ENCODE data around the gene SLC15A4.

DNA sequence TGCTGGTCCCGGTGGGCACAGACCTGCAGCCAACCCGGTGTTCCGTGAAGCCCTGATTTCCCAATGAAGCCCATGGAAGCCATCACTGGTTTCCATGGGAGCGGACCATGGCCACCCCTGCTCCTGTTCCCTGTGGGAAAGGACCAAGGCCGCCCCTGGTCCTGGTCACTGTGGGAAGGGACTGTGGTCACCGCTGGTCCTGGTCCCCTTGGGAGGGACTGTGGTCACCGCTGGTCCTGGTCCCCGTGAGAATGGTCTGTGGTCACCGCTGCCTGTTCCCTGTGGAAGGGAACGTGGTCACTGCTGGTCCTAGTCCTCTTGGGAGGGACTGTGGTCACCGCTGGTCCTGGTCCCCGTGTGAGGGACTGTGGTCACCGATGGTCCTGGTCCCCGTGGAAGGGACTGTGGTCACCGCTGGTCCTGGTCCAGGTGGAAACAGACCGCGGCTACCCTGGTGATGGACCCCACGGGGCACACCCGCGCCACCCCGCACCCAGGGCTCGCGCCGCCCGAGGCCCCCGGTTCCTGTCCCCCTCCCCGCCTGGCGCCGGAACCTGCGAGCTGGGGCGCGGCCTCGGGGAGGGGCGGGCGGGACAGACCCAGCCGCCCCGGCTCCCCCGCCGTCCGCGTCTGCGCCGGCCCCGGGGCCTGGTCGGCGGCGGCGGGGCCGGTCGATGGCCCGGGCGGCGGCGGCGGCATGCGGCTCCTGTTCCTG lies 29.3 kb upstream of the SLC15A4 start, which contains the start of gene GLT1D1:
- TF ChIP-seq, protein P1, sequence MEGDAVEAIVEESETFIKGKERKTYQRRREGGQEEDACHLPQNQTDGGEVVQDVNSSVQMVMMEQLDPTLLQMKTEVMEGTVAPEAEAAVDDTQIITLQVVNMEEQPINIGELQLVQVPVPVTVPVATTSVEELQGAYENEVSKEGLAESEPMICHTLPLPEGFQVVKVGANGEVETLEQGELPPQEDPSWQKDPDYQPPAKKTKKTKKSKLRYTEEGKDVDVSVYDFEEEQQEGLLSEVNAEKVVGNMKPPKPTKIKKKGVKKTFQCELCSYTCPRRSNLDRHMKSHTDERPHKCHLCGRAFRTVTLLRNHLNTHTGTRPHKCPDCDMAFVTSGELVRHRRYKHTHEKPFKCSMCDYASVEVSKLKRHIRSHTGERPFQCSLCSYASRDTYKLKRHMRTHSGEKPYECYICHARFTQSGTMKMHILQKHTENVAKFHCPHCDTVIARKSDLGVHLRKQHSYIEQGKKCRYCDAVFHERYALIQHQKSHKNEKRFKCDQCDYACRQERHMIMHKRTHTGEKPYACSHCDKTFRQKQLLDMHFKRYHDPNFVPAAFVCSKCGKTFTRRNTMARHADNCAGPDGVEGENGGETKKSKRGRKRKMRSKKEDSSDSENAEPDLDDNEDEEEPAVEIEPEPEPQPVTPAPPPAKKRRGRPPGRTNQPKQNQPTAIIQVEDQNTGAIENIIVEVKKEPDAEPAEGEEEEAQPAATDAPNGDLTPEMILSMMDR (conservative IDR thresholded peaks at IDR 0.05; ENCODE audit: low read length) = no peak
- no peak for TF ChIP-seq EZH2phosphoT487 (IDR thresholded peaks at IDR 0.05; ENCODE audit: borderline replicate concordance)
